Stomach smooth muscle (tissue), 2 donors: ENCODE results near the gene EPM2A.
"Not testable (repeated sequence)": the region's sequence is repeated elsewhere in the genome, so short reads cannot be mapped to it uniquely, and the experiment has no call there.

Experiments used
- H3K27ac ChIP-seq: one replicate; pipeline ENCODE4 v1.7.0; 2013; ENCODE audit warnings: mild to moderate bottlenecking, low read length, inconsistent platforms
- H3K27me3 ChIP-seq, 2 donors: one replicate each; pipeline ENCODE4 v1.7.0; 2013; ENCODE audit warnings: low read length in 2 of 2; ENCODE audit not compliant: insufficient read depth in 2 of 2, control insufficient read depth in 1 of 2
- H3K36me3 ChIP-seq, 2 donors: one replicate each; pipeline ENCODE4 v1.7.0; 2013; ENCODE audit warnings: low read length in 2 of 2; ENCODE audit not compliant: control insufficient read depth in 2 of 2, insufficient read depth in 2 of 2
- H3K4me1 ChIP-seq: one replicate; pipeline ENCODE4 v1.7.0; 2013; ENCODE audit warnings: low read length; ENCODE audit not compliant: control insufficient read depth, insufficient read depth
- H3K4me3 ChIP-seq, 2 donors: one replicate each; pipeline ENCODE4 v1.7.0; 2013; ENCODE audit warnings: low read length in 2 of 2
- H3K9ac ChIP-seq, 2 donors: one replicate each; pipeline ENCODE4 v1.7.0; 2013; ENCODE audit warnings: low read length in 2 of 2, mild to moderate bottlenecking in 1 of 2
- H3K9me3 ChIP-seq, 2 donors: one replicate each; pipeline ENCODE4 v1.7.0; 2013; ENCODE audit warnings: low read length in 2 of 2; ENCODE audit not compliant: control insufficient read depth in 2 of 2
- donor health status: healthy.
- donor health status: Pancreatic carcinoma.

The EPM2A gene

GRCh38 chr6:145711372-145711771, 23.9 kb downstream of the EPM2A start:
- Histone ChIP-seq H3K9me3 (no peaks in the 10 kb centered on the region), H3K27ac (no peak overlapping the region), H3K36me3 (peaks cover 0 to 3% of the 10 kb centered on the region in 2 donors), H3K27me3 (no peaks in the 10 kb centered on the region), H3K4me3 (no peak overlapping the region), H3K4me1 (no peaks in the 10 kb centered on the region), H3K9ac (no peak overlapping the region)

DNA sequence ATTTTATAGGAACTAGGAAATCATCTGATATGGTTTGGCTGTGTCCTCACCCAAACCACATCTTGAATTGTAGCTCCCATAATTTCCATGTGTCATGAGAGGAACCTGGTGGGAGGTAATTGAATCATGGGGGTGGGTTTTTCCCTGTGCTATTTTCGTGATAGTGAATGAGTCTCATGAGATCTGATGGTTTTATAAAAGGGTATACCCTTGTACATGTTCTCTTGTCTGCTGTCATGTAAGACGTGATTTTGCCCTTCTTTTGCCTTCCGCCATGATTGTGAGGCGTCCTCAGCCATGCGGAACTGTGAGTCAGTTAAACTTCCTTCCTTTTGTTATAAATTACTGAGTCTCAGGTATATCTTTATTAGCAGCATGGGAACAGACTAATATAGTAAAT, 27.9 kb downstream of the EPM2A start:
- Histone ChIP-seq H3K9ac (no peak overlapping the region), H3K27me3 (no peaks in the 10 kb centered on the region), H3K36me3 (no peaks in the 10 kb centered on the region), H3K4me1 (no peaks in the 10 kb centered on the region), H3K4me3 (no peak overlapping the region), H3K27ac (no peak overlapping the region), H3K9me3 (no peaks in the 10 kb centered on the region)

DNA sequence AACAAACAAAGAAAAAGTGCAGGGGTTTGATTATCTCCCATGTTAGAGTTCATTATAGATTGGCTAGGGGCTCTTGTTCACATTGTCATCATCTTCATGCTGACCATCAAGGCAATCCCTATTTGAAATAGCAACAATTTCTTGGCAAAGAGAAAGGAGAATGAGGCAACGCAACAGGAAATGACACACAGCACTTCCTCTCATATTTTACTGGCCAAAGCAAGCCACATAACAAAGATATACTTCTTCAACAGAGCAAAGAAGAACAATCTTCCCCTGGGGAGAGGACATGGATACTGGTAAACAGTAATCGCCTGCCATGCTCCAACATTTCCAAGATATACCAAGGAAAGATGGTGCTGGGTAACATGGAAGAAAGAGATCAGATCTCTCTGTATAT, 29.8 kb downstream of the EPM2A start:
- Histone ChIP-seq H3K4me1 (no peaks in the 10 kb centered on the region), H3K36me3 (no peaks in the 10 kb centered on the region), H3K27ac (no peak overlapping the region), H3K4me3 (no peak overlapping the region), H3K27me3 (no peaks in the 10 kb centered on the region), H3K9ac (no peak overlapping the region), H3K9me3 (no peaks in the 10 kb centered on the region)

GRCh38 chr6:145704143-145704781, 31.1 kb downstream of the EPM2A start:
- H3K9ac ChIP-seq: no peak overlapping the region
- H3K36me3 ChIP-seq: no peaks in the 10 kb centered on the region
- no peaks in the 10 kb centered on the region for H3K9me3 ChIP-seq
- no peaks in the 10 kb centered on the region for H3K27me3 ChIP-seq
- H3K4me3 ChIP-seq: no peak overlapping the region
- no peaks in the 10 kb centered on the region for H3K4me1 ChIP-seq
- H3K27ac ChIP-seq: no peak overlapping the region

GRCh38 chr6:145699462-145699861, 35.9 kb downstream of the EPM2A start:
- Histone ChIP-seq H3K36me3 (no peaks in the 10 kb centered on the region), H3K27ac (no peak overlapping the region), H3K27me3 (no peaks in the 10 kb centered on the region), H3K9ac (no peak overlapping the region), H3K9me3 (no peaks in the 10 kb centered on the region), H3K4me1 (no peaks in the 10 kb centered on the region), H3K4me3 (no peak overlapping the region)

DNA sequence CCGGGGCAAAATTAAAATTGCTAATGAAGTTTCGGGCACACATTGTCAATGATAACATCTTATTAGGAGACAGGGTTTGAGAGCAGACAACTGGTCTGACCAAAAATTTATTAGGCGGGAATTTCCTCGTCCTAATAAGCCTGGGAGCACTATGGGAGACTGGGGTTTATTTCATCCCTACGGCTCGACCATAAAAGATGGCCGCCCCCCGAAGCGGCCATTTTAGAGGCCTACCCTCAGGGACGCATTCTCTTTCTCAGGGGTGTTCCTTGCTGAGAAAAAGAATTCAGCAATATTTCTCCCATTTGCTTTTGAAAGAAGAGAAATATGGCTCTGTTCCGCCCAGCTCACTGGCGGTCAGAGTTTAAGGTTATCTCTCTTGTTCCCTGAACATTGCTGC, 37.9 kb downstream of the EPM2A start:
- H3K4me1 ChIP-seq, H3K27me3 ChIP-seq, H3K9ac ChIP-seq, H3K9me3 ChIP-seq, H3K4me3 ChIP-seq, H3K27ac ChIP-seq, H3K36me3 ChIP-seq: not testable (repeated sequence)

DNA sequence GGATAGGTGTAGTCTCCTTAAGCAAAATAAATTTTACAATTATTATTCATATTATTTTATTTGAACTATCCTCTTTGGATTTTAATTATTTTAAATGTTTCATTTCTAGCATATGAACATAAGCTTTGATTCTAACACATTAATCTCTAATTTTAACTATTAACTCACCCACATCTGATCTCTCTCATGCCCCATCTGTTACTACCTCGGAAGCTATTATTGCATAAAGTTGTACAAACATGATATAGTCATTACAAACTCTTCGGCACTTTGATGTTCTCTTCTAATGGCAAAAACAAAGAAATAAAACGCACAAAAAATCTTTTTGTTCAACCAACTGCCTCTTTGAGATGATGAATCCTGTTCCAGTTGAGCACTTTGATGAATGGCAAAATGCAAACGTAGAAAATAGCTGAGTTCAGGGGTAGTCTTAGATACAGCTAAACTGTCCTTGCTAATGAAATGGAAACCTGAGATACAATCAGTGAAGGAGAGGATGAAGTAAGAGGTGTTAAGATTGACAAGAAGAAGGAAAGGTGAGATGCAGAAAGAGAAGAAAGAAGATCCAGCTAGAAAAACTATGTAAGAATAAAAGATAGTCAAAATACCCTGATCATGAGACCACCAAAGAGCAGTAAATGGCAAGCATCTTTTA, 41.1 kb downstream of the EPM2A start:
- Histone ChIP-seq H3K4me1 (no peaks in the 10 kb centered on the region), H3K27me3 (no peaks in the 10 kb centered on the region), H3K9ac (no peak overlapping the region), H3K9me3 (no peaks in the 10 kb centered on the region), H3K4me3 (no peak overlapping the region), H3K36me3 (no peaks in the 10 kb centered on the region), H3K27ac (no peak overlapping the region)

- no peaks in the 10 kb centered on the region for H3K36me3 ChIP-seq
- no peak overlapping the region for H3K27ac ChIP-seq
- H3K4me1 ChIP-seq: no peaks in the 10 kb centered on the region
- no peaks in the 10 kb centered on the region for H3K9me3 ChIP-seq
- no peak overlapping the region for H3K9ac ChIP-seq
- H3K27me3 ChIP-seq: no peaks in the 10 kb centered on the region
- H3K4me3 ChIP-seq: no peak overlapping the region
These were observed 44.4 kb downstream of the EPM2A start for GRCh38 chr6:145690969-145691368.

- Histone ChIP-seq H3K9ac (no peak overlapping the region), H3K27me3 (no peaks in the 10 kb centered on the region), H3K36me3 (no peaks in the 10 kb centered on the region), H3K4me3 (no peak overlapping the region), H3K4me1 (no peaks in the 10 kb centered on the region), H3K9me3 (no peaks in the 10 kb centered on the region), H3K27ac (no peak overlapping the region)
These were observed 45.8 kb downstream of the EPM2A start for GRCh38 chr6:145689529-145689928.

DNA sequence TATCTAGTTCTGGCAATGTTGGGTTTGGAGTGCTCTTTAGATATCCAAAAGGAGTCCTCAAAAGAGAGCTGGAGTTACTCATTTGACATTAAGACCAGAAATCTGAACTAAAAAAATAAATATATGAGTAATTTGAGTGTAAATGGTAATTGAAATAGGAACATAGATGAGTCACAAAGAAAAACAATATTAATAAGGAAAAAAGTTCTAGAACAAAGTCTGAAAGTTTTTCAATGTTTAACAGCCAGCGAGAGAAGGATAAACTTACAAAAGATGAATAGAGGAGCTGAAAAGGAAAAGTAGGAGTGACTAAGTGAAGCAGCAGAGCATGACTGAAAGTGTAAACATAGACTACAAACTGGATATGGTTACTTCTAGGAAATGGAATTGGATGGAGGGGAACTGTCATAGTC, 46.8 kb downstream of the EPM2A start:
- no peak overlapping the region for H3K9ac ChIP-seq
- H3K27me3 ChIP-seq: no peaks in the 10 kb centered on the region
- H3K36me3 ChIP-seq: no peaks in the 10 kb centered on the region
- no peak overlapping the region for H3K27ac ChIP-seq
- no peaks in the 10 kb centered on the region for H3K4me1 ChIP-seq
- H3K4me3 ChIP-seq: no peak overlapping the region
- H3K9me3 ChIP-seq: no peaks in the 10 kb centered on the region

- Histone ChIP-seq H3K27me3 (no peaks in the 10 kb centered on the region), H3K9me3 (no peaks in the 10 kb centered on the region), H3K4me3 (no peak overlapping the region), H3K4me1 (no peaks in the 10 kb centered on the region), H3K9ac (no peak overlapping the region), H3K36me3 (peaks cover 7 to 8% of the 10 kb centered on the region in 2 donors), H3K27ac (no peak overlapping the region)
These were observed 49.4 kb downstream of the EPM2A start for GRCh38 chr6:145685932-145686331.
